ENCODE measurements around the gene KRTAP5-4.

DNA sequence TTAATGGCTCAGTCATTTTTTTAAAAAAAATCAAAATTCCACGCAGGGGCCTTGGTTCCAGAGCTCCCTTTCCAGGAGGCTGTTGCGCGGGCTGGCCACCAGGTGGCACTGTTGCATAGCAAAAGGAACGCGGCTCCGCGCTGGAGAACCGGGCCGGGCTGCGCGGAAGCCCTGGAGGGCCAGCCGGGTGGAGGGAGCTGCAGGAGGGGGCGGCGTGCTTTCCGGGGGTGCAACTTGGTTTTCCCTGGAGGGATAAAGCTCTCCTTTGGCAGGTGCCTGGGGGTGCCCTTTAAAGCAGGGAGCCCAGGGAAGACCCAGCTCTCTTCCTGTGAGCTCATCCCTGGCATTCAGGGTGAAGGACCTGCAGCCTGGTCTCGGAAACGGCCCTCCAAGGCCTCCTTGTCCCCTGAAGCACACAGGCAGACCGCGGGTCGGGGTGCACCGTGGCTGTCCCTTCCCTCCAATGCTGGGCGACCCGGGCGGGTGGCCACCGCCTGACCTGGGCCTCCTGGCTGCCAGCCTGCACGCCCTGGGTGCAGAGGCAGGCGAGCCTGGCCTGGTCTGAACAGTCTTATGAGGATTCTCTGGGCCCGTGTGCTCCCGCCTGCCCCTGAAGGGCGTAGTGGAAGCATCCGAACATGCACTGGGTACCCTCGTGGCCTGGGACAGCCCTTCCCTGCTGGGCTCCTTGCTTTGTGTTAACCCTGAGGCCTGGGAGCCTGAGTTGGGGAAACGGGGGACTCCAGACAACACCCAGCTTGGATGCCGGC, 31.0 kb upstream of the KRTAP5-4 start:
- TF ChIP-seq POLR2AphosphoS5 (IDR thresholded peaks at IDR 0.05; ENCODE audit: low read depth, low read length) (no peak), TAF1 (IDR thresholded peaks at IDR 0.05; ENCODE audit: low read depth, low read length) (no peak), POLR2A (IDR thresholded peaks at IDR 0.05; ENCODE audit: low read depth, low read length) (no peak), PAX5 (IDR thresholded peaks at IDR 0.05; ENCODE audit: insufficient read depth, low read length, severe bottlenecking) (no peak), POU2F2 (IDR thresholded peaks at IDR 0.05; ENCODE audit: low read depth, low read length) (no peak)
